Measurements from ENCODE around the gene HHAT.

- TF ChIP-seq RCOR1 (IDR thresholded peaks at IDR 0.05; ENCODE audit: insufficient replicate concordance, low read length) (no peak), CEBPB (IDR thresholded peaks at IDR 0.05; ENCODE audit: low read depth, low read length) (no peak), USF2 (IDR thresholded peaks at IDR 0.05; ENCODE audit: low read depth, low read length) (no peak)
- TF ChIP-seq, protein P1, sequence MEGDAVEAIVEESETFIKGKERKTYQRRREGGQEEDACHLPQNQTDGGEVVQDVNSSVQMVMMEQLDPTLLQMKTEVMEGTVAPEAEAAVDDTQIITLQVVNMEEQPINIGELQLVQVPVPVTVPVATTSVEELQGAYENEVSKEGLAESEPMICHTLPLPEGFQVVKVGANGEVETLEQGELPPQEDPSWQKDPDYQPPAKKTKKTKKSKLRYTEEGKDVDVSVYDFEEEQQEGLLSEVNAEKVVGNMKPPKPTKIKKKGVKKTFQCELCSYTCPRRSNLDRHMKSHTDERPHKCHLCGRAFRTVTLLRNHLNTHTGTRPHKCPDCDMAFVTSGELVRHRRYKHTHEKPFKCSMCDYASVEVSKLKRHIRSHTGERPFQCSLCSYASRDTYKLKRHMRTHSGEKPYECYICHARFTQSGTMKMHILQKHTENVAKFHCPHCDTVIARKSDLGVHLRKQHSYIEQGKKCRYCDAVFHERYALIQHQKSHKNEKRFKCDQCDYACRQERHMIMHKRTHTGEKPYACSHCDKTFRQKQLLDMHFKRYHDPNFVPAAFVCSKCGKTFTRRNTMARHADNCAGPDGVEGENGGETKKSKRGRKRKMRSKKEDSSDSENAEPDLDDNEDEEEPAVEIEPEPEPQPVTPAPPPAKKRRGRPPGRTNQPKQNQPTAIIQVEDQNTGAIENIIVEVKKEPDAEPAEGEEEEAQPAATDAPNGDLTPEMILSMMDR (conservative IDR thresholded peaks at IDR 0.05; ENCODE audit: low read depth, low read length), result no peak
These were observed 171.3 kb downstream of the HHAT start for GRCh38 chr1:210499956-210500355.
